ENCODE measurements around the gene BRINP2. TPM values are rescaled to one million over a fixed set of nuclear protein-coding genes. Genes with fewer than 3 reads are reported as not detected.

BRINP2 gene
- polyA plus RNA-seq, 1 experiment: not detected

DNA sequence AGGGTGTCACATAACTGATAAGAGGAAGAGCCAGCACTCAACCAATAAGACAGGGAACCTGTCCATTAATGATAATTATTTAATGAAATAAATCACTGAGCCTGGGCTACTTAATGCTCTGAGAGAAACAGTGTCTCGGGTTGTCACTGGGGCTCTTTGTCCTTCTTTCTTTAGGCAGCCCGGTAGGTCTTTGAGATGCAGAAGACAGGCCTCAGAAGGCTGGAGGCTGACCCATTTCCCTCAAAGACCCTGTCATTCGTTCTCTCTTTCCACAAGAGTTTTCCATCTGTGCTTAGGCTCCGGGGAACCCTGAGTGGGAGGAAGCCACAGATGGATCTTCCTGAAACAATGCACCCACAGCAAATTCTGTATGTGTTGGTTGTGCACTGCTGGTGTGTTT lies 68.2 kb downstream of the BRINP2 start:
- Histone ChIP-seq H3K4me3 (ENCODE audit: low read depth, low read length) (no peak overlapping the region), H3K9me3 (ENCODE audit: control insufficient read depth, insufficient read depth, low read length) (no peaks in the 10 kb centered on the region), H3K27ac (ENCODE audit: low read depth, low read length) (no peak overlapping the region), H3K27me3 (ENCODE audit: control insufficient read depth, insufficient read depth, low read length) (peaks cover 2% of the 10 kb centered on the region)
- ChIA-PET POLR2A (no interaction called here), CTCF (no interaction called here)
- no peak for DNase-seq (ENCODE audit: low read depth, low spot score)
- TF ChIP-seq, protein P1, sequence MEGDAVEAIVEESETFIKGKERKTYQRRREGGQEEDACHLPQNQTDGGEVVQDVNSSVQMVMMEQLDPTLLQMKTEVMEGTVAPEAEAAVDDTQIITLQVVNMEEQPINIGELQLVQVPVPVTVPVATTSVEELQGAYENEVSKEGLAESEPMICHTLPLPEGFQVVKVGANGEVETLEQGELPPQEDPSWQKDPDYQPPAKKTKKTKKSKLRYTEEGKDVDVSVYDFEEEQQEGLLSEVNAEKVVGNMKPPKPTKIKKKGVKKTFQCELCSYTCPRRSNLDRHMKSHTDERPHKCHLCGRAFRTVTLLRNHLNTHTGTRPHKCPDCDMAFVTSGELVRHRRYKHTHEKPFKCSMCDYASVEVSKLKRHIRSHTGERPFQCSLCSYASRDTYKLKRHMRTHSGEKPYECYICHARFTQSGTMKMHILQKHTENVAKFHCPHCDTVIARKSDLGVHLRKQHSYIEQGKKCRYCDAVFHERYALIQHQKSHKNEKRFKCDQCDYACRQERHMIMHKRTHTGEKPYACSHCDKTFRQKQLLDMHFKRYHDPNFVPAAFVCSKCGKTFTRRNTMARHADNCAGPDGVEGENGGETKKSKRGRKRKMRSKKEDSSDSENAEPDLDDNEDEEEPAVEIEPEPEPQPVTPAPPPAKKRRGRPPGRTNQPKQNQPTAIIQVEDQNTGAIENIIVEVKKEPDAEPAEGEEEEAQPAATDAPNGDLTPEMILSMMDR (IDR thresholded peaks at IDR 0.05; ENCODE audit: low read depth, low read length): no peak

DNA sequence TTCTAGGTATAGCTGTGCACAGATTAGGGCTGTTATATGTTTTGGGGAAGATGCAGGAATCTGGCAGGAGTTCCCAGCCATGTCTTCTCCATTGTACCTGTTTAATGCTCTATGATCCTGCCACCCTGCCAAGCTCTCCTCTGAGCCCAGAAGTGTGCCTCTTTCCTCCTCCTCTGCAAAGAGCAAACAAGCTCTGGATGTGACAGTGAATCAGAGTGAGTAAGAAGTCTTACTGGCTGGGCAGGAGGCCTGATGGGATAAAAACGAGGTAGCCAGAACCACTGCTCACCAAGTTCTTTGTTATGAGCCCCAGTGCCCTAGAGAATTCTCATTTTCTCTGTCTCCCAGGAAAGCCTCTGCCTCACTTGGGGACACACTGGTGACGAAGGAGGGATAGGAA lies 69.0 kb downstream of the BRINP2 start:
- ChIA-PET POLR2A (no interaction called here), CTCF (no interaction called here)
- H3K4me3 ChIP-seq (ENCODE audit: low read depth, low read length): no peak overlapping the region
- TF ChIP-seq, protein P1 (IDR thresholded peaks at IDR 0.05; ENCODE audit: low read depth, low read length): no peak
- peaks cover 2% of the 10 kb centered on the region for H3K27me3 ChIP-seq (ENCODE audit: control insufficient read depth, insufficient read depth, low read length)
- no peak overlapping the region for H3K27ac ChIP-seq (ENCODE audit: low read depth, low read length)
- DNase-seq (ENCODE audit: low read depth, low spot score): no peak
- no peaks in the 10 kb centered on the region for H3K9me3 ChIP-seq (ENCODE audit: control insufficient read depth, insufficient read depth, low read length)

DNA sequence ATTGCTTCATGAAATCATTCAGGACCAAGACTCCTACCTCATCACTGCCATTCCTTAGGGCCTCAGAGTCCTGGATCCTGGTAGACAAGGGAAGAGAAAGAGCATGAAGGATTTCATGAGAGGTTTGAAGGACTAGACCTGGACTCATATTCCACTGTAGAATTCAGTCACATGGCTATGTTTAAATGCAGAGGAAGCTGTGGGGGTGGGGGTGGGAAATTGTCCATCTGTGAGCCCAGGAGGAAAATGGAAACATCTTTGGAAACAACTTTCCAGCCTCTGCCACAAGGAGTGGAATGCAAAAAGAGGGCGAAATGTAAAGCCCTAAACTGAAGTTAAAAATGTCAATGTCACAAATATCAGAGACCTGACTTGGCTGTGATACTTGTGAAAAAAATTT lies 73.0 kb downstream of the BRINP2 start:
- no peak overlapping the region for H3K27ac ChIP-seq (ENCODE audit: low read depth, low read length)
- H3K9me3 ChIP-seq (ENCODE audit: control insufficient read depth, insufficient read depth, low read length): no peaks in the 10 kb centered on the region
- TF ChIP-seq, protein P1 (IDR thresholded peaks at IDR 0.05; ENCODE audit: low read depth, low read length): no peak
- H3K27me3 ChIP-seq (ENCODE audit: control insufficient read depth, insufficient read depth, low read length): peaks cover 7% of the 10 kb centered on the region
- POLR2A ChIA-PET: no interaction called here
- H3K4me3 ChIP-seq (ENCODE audit: low read depth, low read length): no peak overlapping the region
- no peak for DNase-seq (ENCODE audit: low read depth, low spot score)
- CTCF ChIA-PET: no interaction called here

DNA sequence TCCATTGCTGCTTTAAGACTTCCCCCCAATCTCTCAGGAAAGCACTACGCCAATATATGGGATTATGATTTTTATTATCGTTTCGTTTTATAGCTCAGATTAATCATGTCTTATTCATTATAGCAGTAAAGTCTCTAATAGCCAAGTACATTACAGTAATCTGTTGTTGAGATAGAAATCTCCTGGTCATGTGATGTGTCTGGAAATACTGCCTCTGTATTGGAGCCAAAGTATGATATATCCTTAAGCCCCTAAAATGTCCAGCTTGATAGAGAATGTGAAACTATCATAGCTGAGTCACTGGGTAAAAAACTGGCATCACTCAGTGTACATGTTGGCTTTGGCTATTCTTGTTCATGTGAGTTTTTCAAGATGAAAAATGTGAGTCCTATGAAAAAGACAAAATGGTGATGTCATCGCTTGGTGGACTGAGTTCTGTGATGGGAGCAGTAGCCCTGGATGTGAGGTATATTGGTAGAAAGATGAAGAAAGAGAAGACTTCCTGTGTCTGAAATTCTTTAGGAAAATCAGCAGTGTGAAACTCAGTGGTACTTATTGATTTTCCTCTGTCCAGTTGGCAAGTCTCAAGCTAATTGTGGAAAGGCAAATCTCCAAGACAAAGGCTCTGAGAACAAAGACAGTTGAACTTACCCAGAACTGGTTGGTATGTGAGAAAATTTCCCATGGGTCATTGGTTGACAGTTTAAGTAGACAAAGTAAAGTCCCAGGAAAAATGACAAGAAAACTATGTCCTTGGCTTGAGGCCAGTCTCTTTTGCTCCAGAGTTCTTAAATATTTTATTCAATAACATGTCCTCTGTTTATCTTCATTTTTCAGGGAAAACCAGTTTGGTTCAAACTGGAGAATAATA lies 76.2 kb downstream of the BRINP2 start:
- Histone ChIP-seq H3K27me3 (ENCODE audit: control insufficient read depth, insufficient read depth, low read length) (peaks cover 7% of the 10 kb centered on the region), H3K4me3 (ENCODE audit: low read depth, low read length) (no peak overlapping the region), H3K27ac (ENCODE audit: low read depth, low read length) (no peak overlapping the region), H3K9me3 (ENCODE audit: control insufficient read depth, insufficient read depth, low read length) (no peaks in the 10 kb centered on the region)
- TF ChIP-seq, protein P1 (IDR thresholded peaks at IDR 0.05; ENCODE audit: low read depth, low read length): no peak
- ChIA-PET POLR2A (no interaction called here), CTCF (no interaction called here)
- no peak for DNase-seq (ENCODE audit: low read depth, low spot score)

DNA sequence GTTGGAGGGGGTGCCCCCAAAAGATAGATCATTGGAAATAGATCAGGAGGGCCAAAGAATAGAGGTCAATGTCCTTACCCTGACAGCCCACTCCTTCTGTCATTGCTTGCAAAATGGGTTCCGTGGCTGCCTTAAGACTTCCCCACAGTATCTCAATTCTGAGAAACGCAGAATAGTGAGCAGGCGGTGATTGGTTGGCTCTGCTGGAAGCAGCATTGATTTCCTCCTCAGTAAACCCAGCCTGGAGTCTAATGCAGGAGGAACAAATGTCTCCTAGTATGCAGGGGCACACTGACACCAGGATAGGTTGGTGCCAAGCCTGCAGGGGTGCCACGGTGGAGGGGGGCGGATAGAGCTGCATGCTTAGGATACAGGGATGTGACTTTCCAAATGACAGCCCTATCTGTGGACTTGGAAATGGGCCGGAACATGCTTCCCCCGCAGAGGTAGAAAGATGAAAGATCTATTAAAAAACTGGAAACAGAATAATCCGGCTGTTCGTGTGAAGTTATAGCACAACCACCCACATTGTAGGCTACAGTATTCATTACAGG lies 76.9 kb downstream of the BRINP2 start:
- Histone ChIP-seq H3K27me3 (ENCODE audit: control insufficient read depth, insufficient read depth, low read length) (peaks cover 7% of the 10 kb centered on the region), H3K27ac (ENCODE audit: low read depth, low read length) (no peak overlapping the region), H3K4me3 (ENCODE audit: low read depth, low read length) (no peak overlapping the region), H3K9me3 (ENCODE audit: control insufficient read depth, insufficient read depth, low read length) (no peaks in the 10 kb centered on the region)
- CTCF ChIA-PET: no interaction called here
- POLR2A ChIA-PET: no interaction called here
- TF ChIP-seq, protein P1 (IDR thresholded peaks at IDR 0.05; ENCODE audit: low read depth, low read length): no peak
- no peak for DNase-seq (ENCODE audit: low read depth, low spot score)
